BE2C (cell line): Measurements from ENCODE around the gene PROCA1.

Source experiments
- DNase-seq: peaks from one replicate; pipeline ENCODE4 v3.0.0-alpha.2; 2020
- H3K27me3 ChIP-seq: fragments of 250-450 bp; sonication (Bioruptor Pico); 2 replicates; pipeline ENCODE4 v1.5.1; 2020; ENCODE audit warnings: mild to moderate bottlenecking
- H3K36me3 ChIP-seq: fragments of 250-450 bp; sonication (Bioruptor Pico); 2 replicates; pipeline ENCODE4 v1.5.1; 2020; ENCODE audit warnings: mild to moderate bottlenecking
- H3K4me1 ChIP-seq: fragments of 250-450 bp; sonication (Bioruptor Pico); 2 replicates; pipeline ENCODE4 v1.5.1; 2020
- H3K4me3 ChIP-seq: 2 replicates; pipeline ENCODE4 v1.5.1; 2011; ENCODE audit warnings: low read depth, low read length
- H3K9me3 ChIP-seq: fragments of 250-450 bp; sonication (Bioruptor Pico); 2 replicates; pipeline ENCODE4 v1.5.1; 2020
- TF ChIP-seq, protein P1 (sequence below): IDR thresholded peaks from 2 replicates; pipeline ENCODE4 v1.5.1; 2012; ENCODE audit warnings: mild to moderate bottlenecking, low read depth, low read length

PROCA1 gene

DNA sequence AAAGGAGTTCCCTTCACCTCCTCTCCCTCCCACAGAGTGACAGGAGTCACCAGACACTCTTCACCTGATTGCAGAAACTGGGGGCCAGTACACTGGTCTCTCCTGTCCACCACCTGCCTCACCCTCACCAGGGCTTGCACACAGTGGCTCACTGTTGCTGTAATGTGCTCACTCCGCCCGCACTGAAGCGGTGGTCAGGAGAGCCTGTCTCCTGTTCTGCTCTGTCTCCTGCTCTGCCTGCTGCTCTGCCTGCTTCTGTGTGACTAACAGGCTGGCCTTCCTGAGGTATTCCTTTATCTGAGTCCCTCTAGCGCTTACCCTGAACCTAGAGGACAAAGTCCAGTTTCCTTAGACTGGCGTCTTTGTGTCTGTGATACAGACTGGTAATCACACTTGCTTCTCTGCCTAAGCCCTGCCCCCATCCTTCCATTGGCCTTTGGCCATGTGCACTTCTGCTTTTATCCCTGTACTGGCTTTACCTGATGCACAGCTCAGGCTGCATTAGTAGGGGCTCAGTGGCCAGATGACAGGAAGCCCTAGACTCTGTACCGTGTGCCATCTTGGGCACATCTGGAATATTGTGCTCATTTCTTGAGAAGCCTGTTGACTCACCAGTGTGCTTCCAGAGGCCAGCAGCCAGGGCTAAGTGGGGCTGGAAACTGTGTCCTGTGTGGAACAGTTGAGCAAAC lies 13.3 kb downstream of the PROCA1 start:
- no peak for DNase-seq
- TF ChIP-seq, protein P1, sequence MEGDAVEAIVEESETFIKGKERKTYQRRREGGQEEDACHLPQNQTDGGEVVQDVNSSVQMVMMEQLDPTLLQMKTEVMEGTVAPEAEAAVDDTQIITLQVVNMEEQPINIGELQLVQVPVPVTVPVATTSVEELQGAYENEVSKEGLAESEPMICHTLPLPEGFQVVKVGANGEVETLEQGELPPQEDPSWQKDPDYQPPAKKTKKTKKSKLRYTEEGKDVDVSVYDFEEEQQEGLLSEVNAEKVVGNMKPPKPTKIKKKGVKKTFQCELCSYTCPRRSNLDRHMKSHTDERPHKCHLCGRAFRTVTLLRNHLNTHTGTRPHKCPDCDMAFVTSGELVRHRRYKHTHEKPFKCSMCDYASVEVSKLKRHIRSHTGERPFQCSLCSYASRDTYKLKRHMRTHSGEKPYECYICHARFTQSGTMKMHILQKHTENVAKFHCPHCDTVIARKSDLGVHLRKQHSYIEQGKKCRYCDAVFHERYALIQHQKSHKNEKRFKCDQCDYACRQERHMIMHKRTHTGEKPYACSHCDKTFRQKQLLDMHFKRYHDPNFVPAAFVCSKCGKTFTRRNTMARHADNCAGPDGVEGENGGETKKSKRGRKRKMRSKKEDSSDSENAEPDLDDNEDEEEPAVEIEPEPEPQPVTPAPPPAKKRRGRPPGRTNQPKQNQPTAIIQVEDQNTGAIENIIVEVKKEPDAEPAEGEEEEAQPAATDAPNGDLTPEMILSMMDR = no peak
- no peak overlapping the region for H3K4me3 ChIP-seq
- no peaks in the 10 kb centered on the region for H3K27me3 ChIP-seq
- no peaks in the 10 kb centered on the region for H3K4me1 ChIP-seq
- H3K36me3 ChIP-seq = peaks cover 49% of the 10 kb centered on the region
- no peaks in the 10 kb centered on the region for H3K9me3 ChIP-seq

DNA sequence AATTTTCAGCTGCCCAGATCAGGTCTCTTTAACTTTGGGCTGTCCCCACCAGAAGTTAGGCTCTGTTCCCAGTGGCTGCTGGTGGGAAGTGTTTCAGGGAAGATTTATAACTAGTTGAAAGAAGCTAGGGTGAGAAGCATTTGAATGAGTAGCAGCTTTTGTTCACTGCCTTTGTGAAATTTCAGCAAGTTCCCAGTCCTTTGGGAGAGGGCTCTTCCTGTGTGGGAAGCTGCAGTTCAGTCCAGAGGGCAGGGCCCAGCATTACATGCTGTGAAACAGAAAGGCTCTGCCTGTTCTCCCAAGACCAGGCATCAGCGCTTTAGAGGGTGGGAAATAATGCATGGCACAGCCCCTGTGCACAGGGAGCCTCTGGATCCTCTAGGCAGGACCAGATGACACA lies 17.8 kb downstream of the PROCA1 start:
- Histone ChIP-seq H3K36me3 (peaks cover 46% of the 10 kb centered on the region), H3K4me1 (no peaks in the 10 kb centered on the region), H3K4me3 (no peak overlapping the region), H3K27me3 (no peaks in the 10 kb centered on the region), H3K9me3 (no peaks in the 10 kb centered on the region)
- no peak for DNase-seq
- TF ChIP-seq, protein P1 = no peak

DNA sequence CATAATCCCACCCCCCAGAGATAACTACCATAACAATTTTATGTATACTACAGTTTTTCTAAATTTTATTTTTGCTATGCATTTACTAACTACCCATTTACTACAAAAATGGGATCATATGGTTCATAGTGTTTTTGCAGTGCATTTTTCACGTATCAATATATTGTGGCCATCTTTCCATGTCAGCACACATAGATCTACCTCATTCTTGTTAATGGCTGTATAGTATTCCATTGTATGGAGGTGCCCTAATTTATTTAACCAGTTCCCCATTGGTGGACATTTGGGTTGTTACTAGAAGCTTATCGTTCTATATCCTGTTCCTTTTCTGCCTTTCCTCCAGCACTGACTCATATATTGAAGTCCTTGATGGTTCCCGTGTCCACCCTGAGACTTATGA lies 22.7 kb downstream of the PROCA1 start:
- TF ChIP-seq, protein P1 = no peak
- H3K27me3 ChIP-seq = no peaks in the 10 kb centered on the region
- H3K9me3 ChIP-seq = no peaks in the 10 kb centered on the region
- H3K4me1 ChIP-seq = peaks cover 8% of the 10 kb centered on the region
- no peak overlapping the region for H3K4me3 ChIP-seq
- no peak for DNase-seq
- peaks cover 52% of the 10 kb centered on the region for H3K36me3 ChIP-seq

DNA sequence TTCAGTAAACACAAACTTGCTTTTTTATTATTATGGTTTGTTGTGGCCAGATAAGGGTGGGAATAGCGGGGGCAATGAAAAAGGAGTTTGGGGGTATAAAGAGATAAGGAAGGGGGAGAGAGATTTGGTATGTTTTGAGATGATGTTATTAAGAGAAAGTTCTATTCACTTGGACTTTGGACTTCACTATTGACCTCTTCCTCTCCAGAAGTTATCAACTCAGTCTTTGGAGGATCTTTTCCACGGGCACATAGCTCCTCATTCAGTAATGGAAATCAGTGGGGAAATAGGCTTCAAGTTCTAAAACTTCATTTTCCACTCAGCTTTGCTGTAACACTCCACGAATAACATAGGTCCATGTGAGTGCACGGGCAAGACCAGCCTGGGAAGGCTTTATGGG lies 23.2 kb downstream of the PROCA1 start:
- Histone ChIP-seq H3K27me3 (no peaks in the 10 kb centered on the region), H3K4me1 (peaks cover 8% of the 10 kb centered on the region), H3K4me3 (no peak overlapping the region), H3K9me3 (no peaks in the 10 kb centered on the region), H3K36me3 (peaks cover 52% of the 10 kb centered on the region)
- no peak for DNase-seq
- TF ChIP-seq, protein P1 = no peak

DNA sequence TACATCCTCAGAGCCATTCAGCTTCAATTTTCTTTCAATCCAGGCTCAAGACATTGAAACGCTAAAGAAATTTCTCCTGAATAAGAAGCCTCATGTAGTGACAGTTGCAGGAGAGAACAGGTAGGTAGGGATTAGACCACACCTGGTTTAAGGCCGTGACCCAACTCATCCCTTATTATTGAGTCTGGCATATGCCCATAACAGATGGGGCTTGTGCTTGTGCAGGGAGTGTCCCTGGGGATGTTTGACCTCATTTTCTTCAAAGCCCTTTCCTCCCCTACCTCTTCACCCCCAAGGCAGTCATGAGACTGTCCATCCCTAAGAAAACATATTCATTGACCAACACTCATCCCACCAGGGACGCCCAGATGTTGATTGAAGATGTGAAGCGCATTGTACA lies 25.4 kb downstream of the PROCA1 start:
- Histone ChIP-seq H3K27me3 (no peaks in the 10 kb centered on the region), H3K4me3 (no peak overlapping the region), H3K4me1 (peaks cover 8% of the 10 kb centered on the region), H3K36me3 (peaks cover 60% of the 10 kb centered on the region), H3K9me3 (no peaks in the 10 kb centered on the region)
- TF ChIP-seq, protein P1 = no peak
- no peak for DNase-seq

DNA sequence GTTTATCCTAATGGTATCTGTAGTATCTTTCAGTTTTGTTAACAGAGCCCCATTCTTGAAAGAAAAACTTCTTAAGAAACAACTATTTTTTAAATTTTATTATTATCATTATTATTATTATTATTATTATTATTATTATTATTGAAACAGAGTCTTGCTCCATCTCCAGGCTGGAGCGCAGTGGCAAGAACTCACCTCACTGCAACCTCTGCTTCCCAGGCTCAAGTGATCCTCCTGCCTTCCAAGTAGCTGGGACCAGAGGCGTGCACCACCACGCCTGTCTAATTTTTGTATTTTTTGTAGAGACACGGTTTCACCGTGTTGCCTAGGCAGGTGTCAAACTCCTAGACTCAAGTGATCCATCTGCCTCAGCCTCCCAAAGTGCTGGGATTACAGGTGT lies 26.3 kb downstream of the PROCA1 start:
- peaks cover 8% of the 10 kb centered on the region for H3K4me1 ChIP-seq
- H3K36me3 ChIP-seq = peaks cover 61% of the 10 kb centered on the region
- H3K4me3 ChIP-seq = no peak overlapping the region
- no peaks in the 10 kb centered on the region for H3K9me3 ChIP-seq
- H3K27me3 ChIP-seq = no peaks in the 10 kb centered on the region
- DNase-seq = no peak
- TF ChIP-seq, protein P1 = no peak
